Mucosa of rectum (tissue), 2 donors: Measurements from ENCODE around the gene RXRG.
A peak's percentile ranks its signal among the peaks of the same experiment; 100 is the strongest.

ENCODE experiments used
- H3K27ac ChIP-seq, 2 donors: one replicate each; pipeline ENCODE4 v1.7.0; 2013; ENCODE audit warnings: inconsistent platforms in 2 of 2, low read depth in 2 of 2, low read length in 2 of 2
- H3K27me3 ChIP-seq, 2 donors: one replicate each; pipeline ENCODE4 v1.7.0; 2013; ENCODE audit warnings: low read length in 2 of 2; ENCODE audit not compliant: control insufficient read depth in 2 of 2, insufficient read depth in 2 of 2
- H3K36me3 ChIP-seq, 2 donors: one replicate each; pipeline ENCODE4 v1.7.0; 2013; ENCODE audit warnings: low read length in 2 of 2; ENCODE audit not compliant: control insufficient read depth in 2 of 2, insufficient read depth in 2 of 2
- H3K4me1 ChIP-seq, 2 donors: one replicate each; pipeline ENCODE4 v1.7.0; 2013; ENCODE audit warnings: low read length in 2 of 2, mild to moderate bottlenecking in 1 of 2; ENCODE audit not compliant: control insufficient read depth in 2 of 2, insufficient read depth in 2 of 2
- H3K4me3 ChIP-seq, 2 donors: one replicate each; pipeline ENCODE4 v1.7.0; 2013; ENCODE audit warnings: low read length in 2 of 2
- H3K9ac ChIP-seq, 2 donors: one replicate each; pipeline ENCODE4 v1.7.0; 2013; ENCODE audit warnings: low read length in 2 of 2, low read depth in 1 of 2, mild to moderate bottlenecking in 1 of 2
- H3K9me3 ChIP-seq, 2 donors: one replicate each; pipeline ENCODE4 v1.7.0; 2013; ENCODE audit warnings: low read length in 2 of 2; ENCODE audit not compliant: control insufficient read depth in 2 of 2
- donor health status: healthy.
- donor health status: Normal muscosa, but diverticular disease.

RXRG gene

DNA sequence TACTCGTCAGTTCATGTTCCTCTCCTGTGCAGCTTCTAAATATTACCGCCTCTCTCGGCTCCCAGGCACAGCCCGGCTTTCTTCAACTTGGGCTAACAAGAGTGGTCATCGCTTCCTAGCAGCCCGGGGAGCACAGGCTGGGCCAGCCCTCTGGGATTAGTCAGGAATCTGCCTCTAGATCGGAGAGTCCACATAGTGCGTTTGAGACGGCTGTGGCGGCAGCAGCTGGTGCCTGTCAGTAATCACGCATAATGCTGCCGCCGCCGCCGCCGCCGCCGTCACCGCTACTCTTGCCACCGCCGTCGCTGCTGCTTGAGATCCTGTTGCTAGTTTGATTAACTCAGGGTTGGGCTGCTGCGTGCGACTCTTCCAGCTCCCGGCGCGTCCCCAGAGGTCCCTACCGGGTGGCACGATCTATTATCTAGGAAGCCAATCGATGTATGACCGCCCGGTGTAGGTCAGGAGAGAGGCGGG is at the start of gene RXRG:
RXRG (minus strand) TSS at position 230 of the 474 bp plus-strand sequence. CDS start 233 bp downstream, outside the sequence.
- Histone ChIP-seq H3K27ac (no peak within 1 kb of the TSS), H3K4me3 (peak within 1 kb of the TSS in 1 of 2 donors; percentile 58), H3K9ac (no peak within 1 kb of the TSS), H3K9me3 (no peaks in the 10 kb centered on the region), H3K27me3 (peaks cover 25 to 30% of the 10 kb centered on the region in 2 donors), H3K4me1 (no peaks in the 10 kb centered on the region), H3K36me3 (no peaks in the 10 kb centered on the region)

DNA sequence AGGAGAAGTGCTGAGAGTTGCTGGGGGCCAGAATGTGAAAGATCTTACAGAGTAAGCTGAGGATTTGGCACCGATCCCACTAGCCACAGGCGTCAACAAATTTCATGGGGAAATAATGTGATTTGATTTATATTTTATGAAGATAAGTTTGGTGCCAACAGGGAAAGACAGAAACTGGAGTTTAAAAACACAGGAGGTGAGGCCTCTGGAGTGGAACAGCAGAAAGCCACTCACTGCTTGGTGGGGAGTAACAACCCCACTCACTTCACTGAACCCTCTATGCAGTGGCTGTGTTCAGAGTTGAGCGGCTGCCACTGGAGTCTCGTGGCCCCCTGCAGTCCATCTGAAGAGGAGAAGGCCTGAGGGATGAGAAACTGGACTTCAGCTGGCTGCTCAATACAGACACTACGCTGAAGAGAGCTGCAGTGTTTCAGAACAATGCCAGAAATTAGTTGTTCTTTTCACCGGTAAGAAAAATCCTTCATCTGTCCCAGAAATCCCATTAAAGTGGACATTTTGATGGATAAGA is 48.0 kb upstream of the RXRG start:
- Histone ChIP-seq H3K27ac (no peak overlapping the region), H3K9ac (no peak overlapping the region), H3K9me3 (no peaks in the 10 kb centered on the region), H3K4me3 (no peak overlapping the region), H3K27me3 (no peaks in the 10 kb centered on the region), H3K4me1 (no peaks in the 10 kb centered on the region), H3K36me3 (no peaks in the 10 kb centered on the region)

DNA sequence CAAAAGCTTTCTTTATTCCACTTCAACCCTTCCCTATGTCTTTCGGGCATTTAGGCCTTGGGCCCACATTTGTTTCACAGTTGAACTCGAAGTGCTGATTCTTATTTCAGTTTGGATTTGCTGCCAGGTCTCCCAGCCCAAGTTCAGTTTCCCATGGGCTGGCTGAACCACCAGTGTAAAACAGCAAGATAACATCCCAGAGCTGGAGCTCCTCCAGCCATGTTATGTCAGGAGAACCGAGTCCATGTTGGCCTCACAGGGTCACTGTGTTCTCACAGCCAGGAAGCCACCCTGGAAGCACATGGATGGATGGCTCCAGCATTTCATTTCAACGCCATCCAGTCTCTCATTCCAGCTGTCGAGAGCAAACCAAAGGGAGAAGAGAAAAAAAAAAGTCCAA is 45.2 kb upstream of the RXRG start:
- H3K9me3 ChIP-seq: no peaks in the 10 kb centered on the region
- H3K27me3 ChIP-seq: no peaks in the 10 kb centered on the region
- no peak overlapping the region for H3K4me3 ChIP-seq
- no peak overlapping the region for H3K9ac ChIP-seq
- no peaks in the 10 kb centered on the region for H3K36me3 ChIP-seq
- H3K27ac ChIP-seq: no peak overlapping the region
- no peaks in the 10 kb centered on the region for H3K4me1 ChIP-seq

DNA sequence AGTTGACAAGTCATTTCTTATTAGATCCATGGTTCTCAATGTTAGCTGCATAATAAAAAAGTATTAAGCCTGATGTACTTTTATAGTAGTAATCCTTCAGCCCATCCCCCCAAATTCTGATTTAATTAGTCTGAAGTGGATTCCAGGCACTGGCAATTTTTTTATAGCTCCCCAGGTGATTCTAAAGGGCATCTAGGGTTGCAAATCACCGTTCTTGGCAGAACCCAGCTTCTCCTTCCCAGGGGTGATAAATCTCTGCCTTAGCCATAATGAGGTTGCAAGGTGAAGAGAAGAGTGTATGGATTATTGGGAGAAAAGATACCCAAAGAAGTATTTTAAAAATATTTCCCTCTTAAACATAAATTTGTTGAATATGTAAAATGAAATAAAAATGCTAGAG is 43.0 kb upstream of the RXRG start:
- H3K4me3 ChIP-seq: no peak overlapping the region
- no peak overlapping the region for H3K27ac ChIP-seq
- H3K9ac ChIP-seq: no peak overlapping the region
- H3K4me1 ChIP-seq: no peaks in the 10 kb centered on the region
- no peaks in the 10 kb centered on the region for H3K27me3 ChIP-seq
- no peaks in the 10 kb centered on the region for H3K36me3 ChIP-seq
- no peaks in the 10 kb centered on the region for H3K9me3 ChIP-seq

DNA sequence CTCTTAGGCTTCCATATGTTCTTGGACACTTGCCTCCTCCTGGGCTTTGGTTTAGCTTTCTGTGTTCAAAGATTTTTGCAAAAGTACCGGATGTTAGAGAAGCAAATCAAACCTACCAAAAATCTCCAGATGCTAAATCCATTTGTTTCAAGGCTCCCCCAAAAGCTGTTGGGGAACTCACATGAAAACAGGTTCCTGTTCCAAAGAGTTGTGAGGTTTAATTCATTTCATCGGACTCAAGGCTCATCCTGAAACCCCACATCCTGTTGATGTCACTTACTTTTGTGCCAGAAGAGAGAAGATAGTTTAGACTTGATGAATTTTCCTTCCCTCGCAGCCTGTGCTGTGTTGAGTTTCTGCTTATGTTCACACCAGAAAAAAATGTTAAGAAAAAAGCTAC is 41.7 kb upstream of the RXRG start:
- Histone ChIP-seq H3K9ac (no peak overlapping the region), H3K4me3 (no peak overlapping the region), H3K27ac (no peak overlapping the region), H3K27me3 (no peaks in the 10 kb centered on the region), H3K4me1 (no peaks in the 10 kb centered on the region), H3K36me3 (no peaks in the 10 kb centered on the region), H3K9me3 (no peaks in the 10 kb centered on the region)

DNA sequence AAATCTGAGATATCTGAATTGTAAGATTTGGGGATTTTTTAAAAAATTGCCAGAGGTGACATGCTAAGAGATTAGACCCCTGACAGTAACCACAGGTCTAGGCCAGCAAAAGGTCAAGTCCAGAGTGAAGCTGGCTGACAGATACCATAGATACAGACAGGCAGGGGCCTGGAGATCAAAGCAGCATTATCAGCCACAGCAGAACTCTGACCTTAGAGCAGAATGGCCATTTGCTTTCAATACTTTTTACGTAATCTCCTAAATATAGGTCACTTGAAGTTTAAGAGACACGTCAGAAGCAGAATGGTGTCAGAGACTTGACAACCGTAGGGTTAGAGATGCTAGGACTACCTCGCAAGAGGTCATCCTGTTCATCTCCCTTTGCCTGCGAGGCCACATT is 40.8 kb upstream of the RXRG start:
- no peak overlapping the region for H3K27ac ChIP-seq
- no peaks in the 10 kb centered on the region for H3K27me3 ChIP-seq
- H3K9me3 ChIP-seq: no peaks in the 10 kb centered on the region
- H3K36me3 ChIP-seq: no peaks in the 10 kb centered on the region
- no peaks in the 10 kb centered on the region for H3K4me1 ChIP-seq
- H3K4me3 ChIP-seq: no peak overlapping the region
- no peak overlapping the region for H3K9ac ChIP-seq

DNA sequence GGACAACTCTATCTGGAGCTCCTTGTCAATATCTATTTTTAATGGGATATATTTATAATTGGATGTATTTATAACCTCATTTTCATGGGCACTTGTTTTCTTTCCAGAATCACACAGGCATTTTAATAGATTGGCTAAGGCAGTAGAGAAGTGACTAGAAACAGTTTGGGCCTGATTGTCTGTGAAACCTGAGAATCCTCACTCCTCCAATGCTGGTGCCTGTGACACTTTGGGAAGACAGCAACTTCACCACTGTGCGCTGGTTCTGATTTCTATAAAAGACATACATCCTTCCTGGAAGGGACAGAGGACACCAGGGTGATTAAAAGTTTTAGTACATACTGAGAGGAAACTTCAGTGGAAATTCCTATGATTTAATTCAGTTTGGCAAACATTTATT is 39.6 kb upstream of the RXRG start:
- H3K9me3 ChIP-seq: no peaks in the 10 kb centered on the region
- no peaks in the 10 kb centered on the region for H3K27me3 ChIP-seq
- no peaks in the 10 kb centered on the region for H3K4me1 ChIP-seq
- no peaks in the 10 kb centered on the region for H3K36me3 ChIP-seq
- H3K27ac ChIP-seq: no peak overlapping the region
- no peak overlapping the region for H3K9ac ChIP-seq
- H3K4me3 ChIP-seq: no peak overlapping the region

DNA sequence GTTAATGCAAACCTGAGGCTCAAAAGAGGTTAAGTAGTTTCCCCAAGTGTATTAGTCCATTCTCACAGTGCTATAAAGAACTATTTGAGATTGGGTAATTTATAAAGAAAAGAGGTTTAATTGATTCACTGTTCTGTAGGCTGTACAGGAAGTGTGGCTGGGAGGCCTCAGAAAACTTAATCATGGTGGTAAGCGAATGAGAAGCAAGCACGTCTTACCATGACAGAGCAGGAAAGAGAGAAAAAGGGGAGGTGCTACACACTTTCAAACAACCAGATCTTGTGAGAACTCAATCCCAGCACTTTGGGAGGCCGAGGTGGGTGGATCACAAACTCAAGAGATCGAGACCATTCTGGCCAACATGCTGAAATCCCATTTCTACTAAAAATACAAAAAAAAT is 38.5 kb upstream of the RXRG start:
- Histone ChIP-seq H3K36me3 (no peaks in the 10 kb centered on the region), H3K4me1 (no peaks in the 10 kb centered on the region), H3K27ac (no peak overlapping the region), H3K9me3 (no peaks in the 10 kb centered on the region), H3K9ac (no peak overlapping the region), H3K4me3 (no peak overlapping the region), H3K27me3 (no peaks in the 10 kb centered on the region)

DNA sequence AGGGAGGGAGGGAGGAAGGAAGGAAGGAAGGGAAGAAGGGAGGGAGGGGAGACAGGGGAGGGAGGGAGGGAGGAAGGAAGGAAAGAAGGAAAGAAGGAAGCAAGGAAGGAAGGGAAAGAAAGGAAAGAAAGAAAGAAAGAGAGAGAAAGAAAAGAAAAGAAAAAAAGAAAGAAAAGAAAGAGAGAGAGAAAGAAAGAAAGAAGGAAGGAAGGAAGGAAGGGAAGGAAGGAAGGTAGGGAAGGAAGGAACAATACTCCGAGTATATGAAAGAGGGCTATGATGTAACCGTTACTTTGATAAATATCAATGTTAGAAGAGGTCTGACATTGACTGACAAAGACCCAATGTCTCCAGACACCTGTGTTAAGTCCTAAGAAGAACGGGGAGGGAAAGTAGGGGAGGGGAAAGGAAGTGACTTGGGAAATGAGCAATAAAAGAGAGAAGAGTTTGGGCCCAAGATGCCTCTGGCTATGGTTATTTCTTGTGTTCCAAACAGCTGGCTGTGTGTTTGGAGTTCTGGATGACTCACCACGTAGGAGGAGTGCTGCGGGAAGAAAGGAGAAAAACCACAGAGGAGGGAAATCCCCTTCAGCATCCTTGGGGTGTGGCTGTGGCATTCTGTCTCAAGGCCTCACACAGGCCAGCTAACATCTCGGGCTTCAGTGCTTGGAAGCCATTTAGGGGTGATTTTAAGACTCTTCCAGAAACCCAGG is 37.0 kb upstream of the RXRG start:
- no peaks in the 10 kb centered on the region for H3K9me3 ChIP-seq
- H3K36me3 ChIP-seq: no peaks in the 10 kb centered on the region
- no peak overlapping the region for H3K27ac ChIP-seq
- no peak overlapping the region for H3K4me3 ChIP-seq
- no peaks in the 10 kb centered on the region for H3K27me3 ChIP-seq
- H3K9ac ChIP-seq: no peak overlapping the region
- H3K4me1 ChIP-seq: no peaks in the 10 kb centered on the region

DNA sequence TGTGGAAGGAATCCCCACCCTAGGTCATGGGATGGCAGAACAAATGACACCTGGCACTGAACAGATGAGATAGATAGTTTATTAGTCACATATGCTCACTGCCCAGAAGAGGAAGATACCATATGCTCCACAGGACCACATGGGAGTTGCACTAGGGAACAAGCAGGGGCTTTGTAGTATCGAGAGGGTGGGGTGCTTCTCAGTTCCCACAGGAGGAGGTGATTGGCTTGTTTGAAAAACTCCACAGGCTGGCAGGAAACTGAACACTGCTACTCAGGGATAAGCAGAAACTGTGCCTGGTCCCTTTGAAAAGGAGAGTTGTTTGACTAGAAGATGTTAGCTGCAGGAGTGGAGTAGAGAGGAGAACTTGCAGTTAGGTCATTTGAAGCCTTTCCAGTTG is 31.9 kb upstream of the RXRG start:
- H3K36me3 ChIP-seq: no peaks in the 10 kb centered on the region
- H3K27ac ChIP-seq: no peak overlapping the region
- H3K27me3 ChIP-seq: peaks cover 0 to 4% of the 10 kb centered on the region in 2 donors
- H3K9ac ChIP-seq: no peak overlapping the region
- no peaks in the 10 kb centered on the region for H3K4me1 ChIP-seq
- H3K4me3 ChIP-seq: no peak overlapping the region
- H3K9me3 ChIP-seq: no peaks in the 10 kb centered on the region
